Spleen (tissue), 7 donors: Measurements from ENCODE around the gene FXYD5.

Experiments
- CTCF ChIP-seq, 11 experiments: fragments of 200-600 bp in 7 of 11; fragments of 450-650 bp in 4 of 11; sonication (generic) in 4 of 11; IDR thresholded peaks in 8 of 11; conservative IDR thresholded peaks in 3 of 11; 1 replicate in 7 of 11; 2 replicates in 4 of 11; pipeline versions ENCODE4 v1.4.0 to v1.8.0; 2016 to 2021; ENCODE audit warnings: antibody characterized with exemption in 11 of 11, inconsistent platforms in 4 of 11, mild to moderate bottlenecking in 1 of 11
- POLR2A ChIP-seq, 3 donors: fragments of 450-650 bp; IDR thresholded peaks; one replicate each; pipeline ENCODE4 v1.5.1; 2017; ENCODE audit warnings: antibody characterized with exemption in 3 of 3, mild to moderate bottlenecking in 1 of 3
- donor health status: DM: no; HTN: no; CAD: no; lungs with moderate emphysema.
- donor health status: DM: no; HTN: no; CAD: no.
- donor health status: DM: no; HTN: no; CAD: no.

GRCh38 chr19:35117799-35118198 is 36.7 kb upstream of the FXYD5 start:
- TF ChIP-seq POLR2A (IDR thresholded peaks at IDR 0.05): no peak
- no peak for TF ChIP-seq CTCF (IDR thresholded peaks at IDR 0.05 in 8 of 11, conservative IDR thresholded peaks at IDR 0.05 in 3 of 11)
